Measurements from ENCODE around the gene CCDC92B. TPM values are rescaled to one million over a fixed set of nuclear protein-coding genes. Genes with fewer than 3 reads are reported as not detected.

Gene CCDC92B
- total RNA-seq, 4 donors from 2014 or later, result 0.11 to 0.71 (median 0.34) TPM

GRCh38 chr17:2710803-2711607 is 38.4 kb downstream of the CCDC92B start:
- peak in 1 of 2 donors; percentile 86 for DNase-seq (ENCODE audit: low spot score in 2 of 2)
- peak overlapping the region; percentile 61 for H3K4me3 ChIP-seq (ENCODE audit: low read depth, poor library complexity, severe bottlenecking)
- WGBS, 2 donors, result 1% methylated on average over 10 to 36 of the region's 82 CpGs
- TF ChIP-seq POLR2A (IDR thresholded peaks at IDR 0.05), result no peak
- TF ChIP-seq CTCF (IDR thresholded peaks at IDR 0.05), result no peak
- intact Hi-C loops (cut with DNase I; ENCODE audit: low total_unique reads), result no loop called here

- no peak for TF ChIP-seq CTCF (IDR thresholded peaks at IDR 0.05)
- no peak for TF ChIP-seq POLR2A (IDR thresholded peaks at IDR 0.05)
- intact Hi-C loops (cut with DNase I; ENCODE audit: low total_unique reads), result no loop called here
- H3K4me3 ChIP-seq (ENCODE audit: low read depth, poor library complexity, severe bottlenecking), result peak overlapping the region; percentile 61
- 23 to 26% methylated on average over 16 of the region's 16 CpGs for WGBS, 2 donors
- peak in 1 of 2 donors; percentile 85 for DNase-seq (ENCODE audit: low spot score in 2 of 2)
Observed at GRCh38 chr17:2710071-2710802, 39.2 kb downstream of the CCDC92B start.

- no peak overlapping the region for H3K4me3 ChIP-seq (ENCODE audit: low read depth, poor library complexity, severe bottlenecking)
- TF ChIP-seq POLR2A (IDR thresholded peaks at IDR 0.05), result no peak
- no peak for TF ChIP-seq CTCF (IDR thresholded peaks at IDR 0.05)
- intact Hi-C loops (cut with DNase I; ENCODE audit: low total_unique reads), result no loop called here
- 35 to 37% methylated on average over 7 to 10 of the region's 10 CpGs for WGBS, 2 donors
- DNase-seq (ENCODE audit: low spot score in 2 of 2), result peak in 1 of 2 donors; percentile 91
Observed at GRCh38 chr17:2709183-2709661, 40.2 kb downstream of the CCDC92B start.

- no peak overlapping the region for H3K4me3 ChIP-seq (ENCODE audit: low read depth, poor library complexity, severe bottlenecking)
- peak in 1 of 2 donors; percentile 84 for DNase-seq (ENCODE audit: low spot score in 2 of 2)
- intact Hi-C loops (cut with DNase I; ENCODE audit: low total_unique reads), result no loop called here
- WGBS, 2 donors, result 48 to 55% methylated on average over 18 to 21 of the region's 21 CpGs
- TF ChIP-seq POLR2A (IDR thresholded peaks at IDR 0.05) (no peak), CTCF (IDR thresholded peaks at IDR 0.05) (no peak)
Observed at GRCh38 chr17:2708585-2709182, 40.8 kb downstream of the CCDC92B start.

- no peak overlapping the region for H3K4me3 ChIP-seq (ENCODE audit: low read depth, poor library complexity, severe bottlenecking)
- intact Hi-C loops (cut with DNase I; ENCODE audit: low total_unique reads), result no loop called here
- peak in 1 of 2 donors; percentile 87 for DNase-seq (ENCODE audit: low spot score in 2 of 2)
- TF ChIP-seq POLR2A (IDR thresholded peaks at IDR 0.05), result no peak
- TF ChIP-seq CTCF (IDR thresholded peaks at IDR 0.05), result no peak
- 47 to 58% methylated on average over 8 to 10 of the region's 13 CpGs for WGBS, 2 donors
Observed at GRCh38 chr17:2707721-2708584, 41.5 kb downstream of the CCDC92B start.

Measured in lower leg skin (tissue), 4 donors.